ENCODE data around the gene LRP1B. TPM values are rescaled to one million over a fixed set of nuclear protein-coding genes. Genes with fewer than 3 reads are reported as not detected.

The LRP1B gene
- polyA plus RNA-seq, 1 of the 3 experiments (the other 2 are of a cell fraction): 0.28 TPM

- TF ChIP-seq CTCF (IDR thresholded peaks at IDR 0.05) (no peak), EZH2phosphoT487 (IDR thresholded peaks at IDR 0.05; ENCODE audit: borderline replicate concordance, low read depth) (no peak), JUND (IDR thresholded peaks at IDR 0.05) (no peak), IRF3 (IDR thresholded peaks at IDR 0.05; ENCODE audit: low read depth, low read length) (no peak), PBX3 (IDR thresholded peaks at IDR 0.05) (no peak), FOXJ3 (CRISPR knock-in tag; IDR thresholded peaks at IDR 0.05) (no peak), FOXM1 (IDR thresholded peaks at IDR 0.05; ENCODE audit: low read depth) (no peak), GABPA (IDR thresholded peaks at IDR 0.05; ENCODE audit: low read depth) (no peak), NFIC (IDR thresholded peaks at IDR 0.05; ENCODE audit: borderline replicate concordance) (no peak), SMC3 (IDR thresholded peaks at IDR 0.05; ENCODE audit: low read depth, low read length) (no peak), RFX5 (IDR thresholded peaks at IDR 0.05; ENCODE audit: low read length) (no peak), TCF12 (IDR thresholded peaks at IDR 0.05) (no peak), ZBTB33 (IDR thresholded peaks at IDR 0.05; ENCODE audit: borderline replicate concordance, low read depth) (no peak), GATA2 (CRISPR knock-in tag; IDR thresholded peaks at IDR 0.05) (no peak), MAX (IDR thresholded peaks at IDR 0.05; ENCODE audit: low read depth) (no peak), POLR2AphosphoS5 (IDR thresholded peaks at IDR 0.05; ENCODE audit: low read depth, low read length) (no peak), RXRA (IDR thresholded peaks at IDR 0.05; ENCODE audit: borderline replicate concordance, low read depth) (no peak), YY1 (IDR thresholded peaks at IDR 0.05; ENCODE audit: low read depth) (no peak)
- DNase-seq: no peak
- H2AFZ ChIP-seq (ENCODE audit: low read depth): no peak overlapping the region
- no peaks in the 10 kb centered on the region for H3K4me1 ChIP-seq (ENCODE audit: control insufficient read depth in 1 of 2, insufficient read depth in 2 of 2, low read depth in 1 of 2, low read length in 1 of 2)
- CTCF ChIA-PET: no interaction called here
- H3K9me3 ChIP-seq: no peaks in the 10 kb centered on the region
- no peaks in the 10 kb centered on the region for H3K9me2 ChIP-seq
- no peak overlapping the region for H3K4me3 ChIP-seq (ENCODE audit: low read depth in 2 of 2, low read length in 1 of 2)
- H3K27me3 ChIP-seq (ENCODE audit: insufficient read depth): no peaks in the 10 kb centered on the region
- no peaks in the 10 kb centered on the region for H3F3A ChIP-seq (replicated peaks; ENCODE audit: insufficient read depth)
- H4K20me1 ChIP-seq (ENCODE audit: insufficient read depth): no peaks in the 10 kb centered on the region
- no peaks in the 10 kb centered on the region for H3K79me2 ChIP-seq (ENCODE audit: insufficient read depth)
- POLR2A ChIA-PET: no interaction called here
- H3K27ac ChIP-seq (ENCODE audit: low read depth in 2 of 2, low read length in 1 of 2): no peak overlapping the region
- no peak overlapping the region for H3K9ac ChIP-seq
- no peak overlapping the region for H3K4me2 ChIP-seq
- no peaks in the 10 kb centered on the region for H3K36me3 ChIP-seq (replicated peaks in 1 of 2; ENCODE audit: control insufficient read depth in 1 of 2, insufficient read depth in 2 of 2, low read length in 1 of 2)
- WGBS (ENCODE audit: low lambda C conversion rate): 47% methylated on average over 1 of the region's 1 CpG
Observed at GRCh38 chr2:140737006-140737405, 1393.8 kb downstream of the LRP1B start.
